Measurements from ENCODE around the gene CEACAM19.
"Not testable (repeated sequence)": the region's sequence is repeated elsewhere in the genome, so short reads cannot be mapped to it uniquely, and the experiment has no call there.

The CEACAM19 gene

DNA sequence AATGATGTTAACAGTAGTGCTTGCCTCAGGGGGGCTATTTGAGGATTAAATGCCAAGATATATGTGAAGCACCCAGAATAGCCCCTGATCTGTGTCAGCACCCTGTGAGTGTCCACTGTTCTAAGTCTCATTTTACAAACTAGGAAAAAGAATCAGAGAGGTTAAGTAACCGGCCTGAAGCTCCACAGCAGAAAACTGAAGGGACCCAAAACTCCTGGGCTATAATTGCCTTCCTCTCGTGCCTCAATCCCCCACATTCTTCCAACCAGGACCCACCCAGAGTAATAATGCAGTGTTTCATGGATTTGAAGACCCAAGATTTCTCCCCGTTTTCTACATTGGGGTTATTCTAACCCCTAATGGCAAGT is 25.2 kb upstream of the CEACAM19 start:
- DNase-seq: no peak

DNA sequence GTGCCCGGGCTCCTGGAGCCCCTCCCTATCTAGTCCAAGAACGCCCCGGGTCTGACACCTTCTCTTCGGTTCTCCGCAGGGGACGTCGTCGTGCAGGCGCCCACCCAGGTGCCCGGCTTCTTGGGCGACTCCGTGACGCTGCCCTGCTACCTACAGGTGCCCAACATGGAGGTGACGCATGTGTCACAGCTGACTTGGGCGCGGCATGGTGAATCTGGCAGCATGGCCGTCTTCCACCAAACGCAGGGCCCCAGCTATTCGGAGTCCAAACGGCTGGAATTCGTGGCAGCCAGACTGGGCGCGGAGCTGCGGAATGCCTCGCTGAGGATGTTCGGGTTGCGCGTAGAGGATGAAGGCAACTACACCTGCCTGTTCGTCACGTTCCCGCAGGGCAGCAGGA is 24.1 kb upstream of the CEACAM19 start:
- no peak for DNase-seq

DNA sequence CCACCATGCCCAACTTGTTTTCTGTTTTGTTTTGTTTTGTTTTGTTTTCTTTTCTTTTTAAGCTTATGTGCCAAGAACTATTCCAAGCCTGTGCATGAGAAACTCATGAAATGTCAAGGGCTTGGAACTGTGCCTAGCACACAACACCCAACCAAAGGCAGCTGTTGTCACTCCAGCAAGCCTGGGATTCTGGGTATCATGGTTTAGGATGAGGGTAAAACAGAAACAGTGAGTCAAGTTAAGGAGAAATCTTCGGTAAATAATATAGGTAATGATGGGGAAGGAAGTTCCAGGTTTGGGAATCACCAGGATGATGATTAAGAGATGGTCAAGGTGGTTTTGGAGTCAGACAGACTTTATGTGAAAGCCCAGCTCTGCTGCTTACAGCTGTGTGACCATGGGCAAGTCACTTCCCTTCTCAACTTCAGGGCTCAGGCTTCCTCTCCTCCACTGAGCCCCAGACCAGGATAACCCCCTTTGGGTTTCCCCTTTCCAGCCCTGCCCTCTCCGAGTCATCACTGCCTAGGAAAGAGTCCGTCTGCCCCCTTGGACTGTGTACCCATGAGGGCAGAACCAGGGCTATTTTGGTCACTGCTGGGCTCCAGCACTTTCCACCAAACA is 22.5 kb upstream of the CEACAM19 start:
- DNase-seq: no peak

DNA sequence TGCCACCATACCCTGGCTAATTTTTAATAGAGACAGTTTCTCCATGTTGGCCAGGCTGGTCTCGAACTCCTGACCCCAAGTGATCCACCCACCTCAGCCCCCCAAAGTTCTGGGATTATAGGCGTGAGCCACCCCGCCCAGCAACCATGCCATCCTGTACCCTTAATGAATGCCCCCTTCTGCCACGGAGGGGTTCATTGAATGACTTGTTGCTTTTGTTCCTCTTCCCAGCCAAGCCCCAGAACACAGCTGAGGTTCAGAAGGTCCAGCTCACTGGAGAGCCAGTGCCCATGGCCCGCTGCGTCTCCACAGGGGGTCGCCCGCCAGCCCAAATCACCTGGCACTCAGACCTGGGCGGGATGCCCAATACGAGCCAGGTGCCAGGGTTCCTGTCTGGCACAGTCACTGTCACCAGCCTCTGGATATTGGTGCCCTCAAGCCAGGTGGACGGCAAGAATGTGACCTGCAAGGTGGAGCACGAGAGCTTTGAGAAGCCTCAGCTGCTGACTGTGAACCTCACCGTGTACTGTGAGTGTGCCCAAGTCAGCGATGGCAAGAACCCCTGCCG is 21.6 kb upstream of the CEACAM19 start:
- DNase-seq: no peak

DNA sequence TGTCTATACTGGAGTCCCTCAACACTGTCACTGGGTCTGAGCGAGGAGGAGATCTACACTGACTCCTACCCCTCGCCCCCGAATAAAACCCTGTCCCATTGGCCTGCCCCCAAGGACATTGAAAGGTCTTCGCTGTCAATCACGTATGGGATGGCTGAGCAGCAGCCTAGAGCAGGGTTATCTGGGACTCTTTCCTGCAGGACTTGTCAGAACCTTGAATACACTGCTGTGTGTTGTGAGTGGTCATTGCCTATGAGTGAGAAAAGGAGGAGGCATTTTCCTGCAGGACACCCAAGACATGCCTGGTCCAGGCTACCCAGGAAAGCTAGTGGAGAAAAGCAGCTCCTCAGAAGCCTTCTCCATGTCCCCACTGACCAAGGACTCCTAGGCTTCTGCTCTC is 17.9 kb upstream of the CEACAM19 start:
- no peak for DNase-seq

DNA sequence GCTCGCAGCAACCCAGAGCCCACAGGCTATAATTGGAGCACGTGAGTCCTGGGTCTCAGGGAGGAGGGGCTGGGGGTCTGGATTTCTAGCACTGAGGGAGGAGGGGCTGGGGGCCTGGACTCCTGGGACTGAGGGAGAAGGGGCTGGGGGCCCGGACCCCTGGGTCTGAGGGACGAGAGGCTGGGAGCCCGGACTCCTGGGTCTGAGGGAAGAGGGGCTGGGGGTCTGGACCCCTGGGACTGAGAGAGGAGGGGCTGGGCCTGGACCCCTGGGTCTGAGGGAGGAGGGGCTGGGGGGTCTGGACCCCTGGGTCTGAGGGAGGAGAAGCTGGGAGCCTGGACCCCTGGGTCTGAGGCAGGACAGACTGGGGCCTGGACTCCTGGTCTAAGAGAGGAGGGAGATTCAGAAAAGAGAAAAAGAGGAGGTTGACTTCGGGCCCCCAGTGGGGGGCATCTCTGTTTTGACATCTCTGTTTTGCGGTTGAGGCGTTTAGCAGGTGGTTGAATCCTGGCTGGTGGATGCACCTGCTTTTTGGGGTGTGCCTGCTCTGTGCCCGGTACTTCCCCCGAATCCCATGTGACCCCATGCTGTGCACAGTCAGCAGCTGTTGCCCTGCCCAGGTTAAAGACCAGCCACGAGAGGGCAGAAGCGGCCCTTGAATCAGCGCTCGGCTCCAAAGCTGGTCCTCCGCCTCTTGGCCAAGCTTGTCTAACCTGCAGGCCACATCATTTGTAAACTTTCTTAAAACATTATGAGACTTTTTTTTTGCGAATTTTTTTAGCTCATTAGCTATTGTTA is 17.1 kb upstream of the CEACAM19 start:
- peak; percentile 70 for DNase-seq

DNA sequence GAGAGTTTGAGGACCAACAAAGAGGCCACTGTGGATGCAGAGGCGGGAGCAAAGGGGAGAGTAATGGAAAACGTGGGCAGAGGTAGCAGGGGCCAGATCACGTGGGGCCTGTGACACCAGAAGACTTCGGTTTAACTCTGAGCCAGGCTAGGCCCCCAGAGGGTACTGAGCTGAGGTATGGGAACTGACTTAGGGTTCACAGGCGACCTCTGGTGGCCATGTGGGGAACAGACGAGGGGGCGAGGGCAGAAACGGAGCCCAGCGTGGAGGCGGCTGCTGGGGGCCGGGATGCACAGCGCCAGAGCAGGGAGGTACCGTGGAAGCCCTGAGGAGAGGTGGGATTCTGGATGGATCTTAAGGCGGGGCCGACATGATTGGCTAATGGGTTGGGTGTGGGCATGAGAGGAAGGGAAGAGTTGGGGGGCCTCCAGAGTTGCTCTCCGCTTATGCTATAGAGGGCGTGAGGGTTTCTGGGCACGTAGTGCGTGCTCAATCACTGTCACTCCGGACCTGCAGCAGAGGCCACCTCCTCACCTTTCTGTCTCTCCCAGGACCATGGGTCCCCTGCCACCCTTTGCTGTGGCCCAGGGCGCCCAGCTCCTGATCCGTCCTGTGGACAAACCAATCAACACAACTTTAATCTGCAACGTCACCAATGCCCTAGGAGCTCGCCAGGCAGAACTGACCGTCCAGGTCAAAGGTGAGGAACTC is 13.9 kb upstream of the CEACAM19 start:
- DNase-seq: peak; percentile 73

DNA sequence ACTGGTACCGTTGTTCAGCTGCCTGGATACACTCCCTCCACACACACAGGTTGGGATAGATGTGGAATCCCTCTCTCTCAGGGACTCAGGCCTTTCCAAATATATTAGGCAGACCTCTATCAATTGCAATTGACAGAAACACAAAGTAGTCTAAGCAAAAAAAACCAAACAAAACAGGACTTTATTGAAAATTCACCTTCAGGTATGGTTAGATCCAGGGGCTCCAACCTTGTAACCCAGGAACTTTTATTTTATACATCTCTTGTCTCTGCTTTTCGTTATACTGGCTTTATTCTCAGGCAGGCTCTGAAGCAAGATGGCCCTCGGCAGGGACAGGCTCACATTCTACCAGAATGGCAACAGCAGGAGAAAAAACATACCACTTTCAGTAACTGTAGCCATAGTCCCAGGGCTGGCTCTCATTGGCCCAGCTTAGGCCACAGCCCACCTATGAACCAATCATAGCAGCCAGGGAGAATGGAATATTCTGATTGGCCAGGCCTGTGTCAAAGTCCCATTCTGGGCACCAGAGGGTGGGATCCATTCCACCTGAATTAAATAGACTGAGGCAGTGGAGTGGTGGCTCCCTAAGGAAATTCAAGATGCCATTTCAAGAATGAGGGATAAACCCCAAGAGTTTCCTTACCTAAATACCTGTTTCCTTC is 13.1 kb upstream of the CEACAM19 start:
- DNase-seq: no peak

DNA sequence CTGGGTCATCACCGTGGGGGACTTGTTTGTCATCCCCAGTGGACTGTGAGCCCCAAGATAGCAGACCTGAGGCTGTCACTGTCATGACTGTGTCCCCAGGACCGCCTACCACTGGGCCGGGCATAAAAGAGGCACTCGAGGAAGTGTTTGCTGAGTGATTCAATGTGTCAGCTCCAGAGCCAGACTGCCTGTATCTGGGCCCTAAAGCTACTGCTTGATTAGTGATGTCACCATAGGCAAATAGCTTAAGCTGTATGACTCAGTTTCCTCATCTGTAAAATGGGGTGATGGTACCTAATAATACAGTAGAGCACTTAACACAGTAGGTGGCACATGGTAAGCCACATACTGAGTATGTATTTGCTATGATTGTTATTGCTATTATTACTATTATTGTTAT is 11.2 kb upstream of the CEACAM19 start:
- no peak for DNase-seq

DNA sequence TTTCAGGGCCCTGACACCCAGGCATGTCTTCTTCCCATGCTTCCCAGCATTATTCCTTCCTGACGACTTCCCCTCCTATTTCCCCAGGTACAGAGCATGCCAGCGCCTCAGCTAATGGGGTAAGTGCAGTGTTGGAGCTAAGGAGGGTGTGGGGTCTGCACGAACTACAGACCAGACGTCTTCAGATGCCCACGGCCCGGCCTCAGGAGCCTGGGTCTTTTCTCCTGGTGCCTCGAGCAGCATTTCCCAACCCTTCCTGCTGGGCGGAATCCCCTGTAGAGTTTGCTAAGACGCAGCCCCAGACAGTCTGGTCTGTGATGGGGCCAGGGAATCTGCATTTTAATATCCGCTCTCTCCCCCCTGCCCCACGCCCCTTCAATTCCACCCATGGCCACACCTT is 10.1 kb upstream of the CEACAM19 start:
- no peak for DNase-seq

DNA sequence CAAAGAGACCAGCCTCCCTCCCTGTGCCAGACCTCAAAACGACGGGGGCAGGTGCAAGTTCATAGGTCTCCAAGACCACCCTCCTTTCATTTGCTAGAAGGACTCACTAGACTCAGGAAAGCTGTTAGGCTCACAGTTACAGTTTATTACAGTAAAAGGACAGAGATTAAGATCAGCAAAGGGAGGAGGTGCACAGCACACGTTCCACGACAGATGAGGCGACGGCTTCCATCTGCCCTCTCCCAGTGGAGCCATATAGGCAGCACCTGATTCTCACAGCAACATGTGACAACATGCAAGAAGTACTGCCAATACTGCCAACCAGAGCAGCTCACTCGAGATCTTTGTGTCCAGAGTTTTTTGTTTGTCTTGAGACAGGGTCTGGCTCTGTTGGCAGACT is 9.4 kb upstream of the CEACAM19 start:
- DNase-seq: no peak

DNA sequence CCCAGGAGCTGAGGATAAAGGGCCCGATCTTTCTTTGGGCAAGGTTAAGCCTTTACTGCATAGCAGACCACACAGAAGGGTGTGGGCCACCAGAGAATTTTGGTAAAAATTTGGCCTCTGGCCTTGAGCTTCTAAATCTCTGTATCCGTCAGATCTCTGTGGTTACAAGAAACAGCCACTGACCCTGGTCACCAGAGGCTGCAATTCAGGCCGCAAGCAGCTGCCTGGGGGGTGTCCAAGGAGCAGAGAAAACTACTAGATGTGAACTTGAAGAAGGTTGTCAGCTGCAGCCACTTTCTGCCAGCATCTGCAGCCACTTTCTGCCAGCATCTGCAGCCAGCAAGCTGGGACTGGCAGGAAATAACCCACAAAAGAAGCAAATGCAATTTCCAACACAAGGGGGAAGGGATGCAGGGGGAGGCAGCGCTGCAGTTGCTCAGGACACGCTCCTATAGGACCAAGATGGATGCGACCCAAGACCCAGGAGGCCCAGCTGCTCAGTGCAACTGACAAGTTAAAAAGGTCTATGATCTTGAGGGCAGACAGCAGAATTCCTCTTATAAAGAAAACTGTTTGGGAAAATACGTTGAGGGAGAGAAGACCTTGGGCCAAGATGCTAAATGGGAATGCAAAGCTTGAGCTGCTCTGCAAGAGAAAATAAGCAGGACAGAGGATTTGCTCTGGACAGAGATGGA is 8.4 kb upstream of the CEACAM19 start:
- DNase-seq: peak; percentile 44

DNA sequence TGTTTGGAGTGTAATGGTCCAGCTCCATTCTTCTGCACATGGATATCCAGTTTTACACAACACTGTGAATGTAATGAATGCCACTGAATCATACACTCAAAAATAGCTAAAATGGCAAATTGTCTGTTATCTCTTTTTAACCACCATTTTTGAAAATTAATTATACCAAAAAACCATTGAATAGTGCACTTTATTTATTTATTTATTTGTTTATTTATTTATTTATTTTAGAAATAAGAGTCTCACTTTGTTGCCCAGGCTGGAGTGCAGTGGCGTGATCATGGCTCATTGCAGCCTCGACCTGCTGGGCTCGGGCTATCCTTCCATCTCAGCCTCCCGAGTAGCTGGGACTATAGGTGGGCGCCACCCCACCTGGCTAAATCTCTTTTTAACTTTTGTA is 7.3 kb upstream of the CEACAM19 start:
- no peak for DNase-seq

DNA sequence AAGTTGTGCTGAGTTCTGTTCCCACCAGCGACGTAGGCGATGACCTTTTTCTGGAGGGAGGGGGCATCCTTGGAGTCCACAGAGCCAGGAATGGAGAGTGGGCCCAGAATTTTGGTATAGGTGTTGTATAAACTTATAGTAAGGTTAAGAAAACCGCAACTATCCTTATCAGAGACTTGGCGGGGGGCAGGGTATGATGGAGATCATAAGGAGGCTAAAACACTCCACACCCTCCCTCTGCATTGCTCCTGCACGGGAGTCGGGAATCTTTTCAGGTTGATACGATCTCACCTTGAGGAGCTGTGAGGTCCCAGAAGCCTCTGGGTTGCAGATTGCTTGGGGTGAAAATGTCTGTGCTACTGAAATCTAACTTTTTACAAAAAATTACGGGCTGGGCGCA is 6.3 kb upstream of the CEACAM19 start:
- no peak for DNase-seq

DNA sequence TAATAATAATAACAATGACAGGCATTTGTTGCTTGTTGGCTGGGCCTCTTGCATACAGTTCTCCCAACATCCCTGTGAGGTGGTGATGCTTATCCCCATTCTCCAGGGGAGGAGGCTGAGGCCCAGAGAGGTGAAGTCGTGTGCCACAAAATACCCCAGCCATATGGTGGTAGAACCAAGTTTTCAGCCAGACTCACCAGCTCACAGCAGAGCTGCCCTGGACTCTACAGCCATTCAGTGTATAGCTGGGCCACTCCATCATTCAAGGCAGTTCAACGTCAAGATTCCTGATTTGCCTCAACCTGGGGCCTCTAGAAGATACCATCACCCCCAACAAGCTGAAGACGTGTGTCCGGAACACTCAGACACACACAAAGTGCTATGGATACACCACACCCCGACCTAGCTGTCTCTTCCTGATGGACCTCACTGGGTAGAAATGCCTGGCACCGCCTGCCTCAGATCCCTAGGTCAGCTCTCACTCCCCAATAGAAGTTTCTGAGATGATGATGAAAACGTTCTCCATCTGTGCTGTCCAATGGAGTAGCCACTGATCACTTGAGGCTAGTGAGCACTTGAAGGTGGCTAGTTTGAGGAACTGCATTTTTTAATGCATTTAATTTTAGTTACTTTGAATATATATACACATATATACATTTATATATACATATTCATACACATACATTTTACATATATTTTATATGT is 4.3 kb upstream of the CEACAM19 start:
- DNase-seq: no peak

DNA sequence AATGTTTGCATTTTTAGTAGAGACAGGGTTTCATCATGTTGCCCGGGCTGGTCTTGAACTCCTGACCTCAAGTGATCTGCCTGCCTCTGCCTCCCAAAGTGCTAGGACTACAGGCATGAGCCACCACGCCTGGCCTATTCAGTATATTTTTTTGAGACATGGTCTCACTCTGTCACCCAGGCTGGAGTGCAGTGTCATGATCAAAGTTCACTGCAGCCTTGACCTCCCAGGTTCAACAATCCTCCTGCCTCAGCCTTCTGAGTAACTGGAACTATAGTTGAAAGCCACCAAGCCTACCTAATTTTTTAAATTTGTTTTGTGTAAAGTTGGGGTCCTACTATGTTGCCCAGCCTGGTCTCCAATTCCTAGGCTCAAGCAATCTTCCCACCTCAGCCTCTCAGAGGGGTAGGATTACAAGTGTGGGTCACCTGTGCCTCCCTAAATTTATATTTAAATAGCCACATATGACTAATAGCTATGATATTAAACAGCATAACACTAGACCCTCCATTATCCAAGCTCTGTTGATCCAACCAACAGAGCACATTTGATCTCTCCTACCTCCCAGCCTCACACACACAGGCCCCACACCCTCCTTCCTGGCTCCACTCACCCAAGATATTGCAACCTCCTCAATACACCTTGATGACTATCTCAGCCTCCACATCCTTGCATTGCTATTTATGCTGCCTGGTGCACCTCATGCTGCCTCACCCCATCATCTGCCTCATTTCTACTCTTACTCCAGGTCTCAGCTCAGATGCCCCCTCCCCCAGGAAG is 2.1 kb upstream of the CEACAM19 start:
- no peak for DNase-seq

DNA sequence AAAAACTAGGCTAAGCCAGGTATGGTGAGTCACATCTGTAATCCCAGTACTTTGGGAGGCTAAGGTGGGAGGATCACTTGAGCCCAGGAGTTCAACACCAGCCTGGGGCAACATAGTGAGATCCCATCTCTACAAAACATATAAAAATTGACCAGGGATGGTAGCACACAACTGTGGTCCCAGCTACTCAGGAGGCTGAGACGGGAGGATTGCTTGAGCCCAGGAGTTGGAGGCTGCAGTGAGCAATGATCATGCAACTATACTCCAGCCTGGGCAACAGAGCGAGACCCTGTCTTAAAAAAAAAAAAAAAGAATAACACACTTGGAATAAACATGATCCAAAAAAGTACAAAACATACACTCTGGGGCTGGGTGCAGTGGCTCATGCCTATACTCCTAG is 1.3 kb upstream of the CEACAM19 start:
- not testable (repeated sequence) for DNase-seq

DNA sequence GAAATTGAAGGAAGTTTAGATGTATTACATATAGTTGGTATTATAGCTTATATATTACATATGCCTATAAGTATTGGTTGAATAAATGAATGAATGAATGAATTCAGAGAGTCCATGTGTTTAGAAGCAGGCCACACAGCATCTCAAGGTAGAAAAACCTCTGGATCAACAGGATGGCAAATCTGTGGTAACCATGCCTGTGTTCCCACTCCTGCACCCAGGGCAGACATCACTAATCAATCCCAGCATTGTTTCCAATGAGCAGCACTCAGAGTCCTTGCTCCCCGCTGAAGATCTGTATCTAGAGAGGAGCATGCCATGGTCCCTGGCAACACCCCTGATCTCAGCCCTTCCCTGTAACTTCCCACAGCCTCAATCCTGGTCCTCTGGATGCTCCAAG is 944 bp downstream of the CEACAM19 start:
- no peak for DNase-seq

DNA sequence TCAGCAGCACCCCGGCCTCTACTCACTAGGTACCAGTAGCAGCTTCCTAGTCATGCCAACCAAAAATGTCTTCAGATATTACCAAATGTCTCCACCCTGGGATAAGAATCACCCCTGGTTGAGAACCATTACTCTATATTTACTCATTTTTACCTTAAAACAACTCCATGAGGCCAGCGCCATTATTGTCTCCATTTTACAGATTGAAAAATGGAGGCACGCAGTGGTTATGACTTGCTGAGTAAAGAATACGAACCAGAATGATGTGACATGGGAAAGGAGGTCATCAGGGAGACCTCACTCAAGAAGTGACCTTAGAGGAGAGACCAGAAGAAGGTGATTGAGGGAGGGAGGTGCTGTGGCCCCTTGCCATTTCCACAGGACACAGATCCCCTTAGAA is 2.2 kb downstream of the CEACAM19 start:
- no peak for DNase-seq

DNA sequence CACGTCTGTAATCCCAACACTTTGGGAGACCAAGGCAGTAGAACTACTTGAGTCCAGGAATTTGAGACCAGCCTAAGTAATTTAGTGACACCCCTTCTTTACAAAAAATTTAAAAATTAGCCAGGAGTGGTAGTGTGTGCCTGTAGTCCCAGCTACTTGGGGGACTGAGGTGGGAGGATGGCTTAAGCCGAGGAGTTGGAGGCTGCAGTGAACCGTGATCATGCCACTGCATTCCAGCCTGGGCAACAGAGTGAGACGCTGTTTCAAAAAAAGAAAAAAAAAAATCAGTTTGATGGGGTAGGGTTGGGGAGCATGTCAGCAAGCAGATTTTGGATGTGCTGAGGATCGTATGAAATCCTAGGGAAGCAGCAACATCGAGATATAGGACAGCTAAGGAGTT is 4.2 kb downstream of the CEACAM19 start:
- no peak for DNase-seq

All from right hindlimb (tissue), 1 donor.